ENCODE data around the gene AHCTF1. TPM values are rescaled to one million over a fixed set of nuclear protein-coding genes. Genes with fewer than 3 reads are reported as not detected.

AHCTF1 gene
- total and polyA plus RNA-seq, 2 experiments from 2014 or later: 21.7 to 49.8 TPM

GRCh38 chr1:246827396-246827795, 104.4 kb downstream of the AHCTF1 start:
- no peak overlapping the region for H3K4me3 ChIP-seq
- H2AFZ ChIP-seq: no peak overlapping the region
- peaks cover 13% of the 10 kb centered on the region for H3K36me3 ChIP-seq (ENCODE audit: insufficient read depth)
- H3K4me3 Mint-ChIP-seq: no peak overlapping the region
- no peaks in the 10 kb centered on the region for H3K27me3 ChIP-seq (ENCODE audit: insufficient read depth)
- H3K9me2 ChIP-seq (ENCODE audit: insufficient read depth): no peaks in the 10 kb centered on the region
- no peak overlapping the region for H3K27ac ChIP-seq (ENCODE audit: low read depth)
- no peaks in the 10 kb centered on the region for H3K4me1 ChIP-seq (ENCODE audit: insufficient read depth)
- no peaks in the 10 kb centered on the region for H3K79me2 ChIP-seq (replicated peaks; ENCODE audit: insufficient read depth)
- ATAC-seq (no peak), DNase-seq (ENCODE audit: low spot score) (no peak)
- peaks cover 6% of the 10 kb centered on the region for H3K27me3 Mint-ChIP-seq (ENCODE audit: insufficient read depth, low read depth, poor library complexity)
- no peak overlapping the region for H3K4me2 ChIP-seq
- no peaks in the 10 kb centered on the region for H4K20me1 ChIP-seq (replicated peaks; ENCODE audit: insufficient read depth)
- no peaks in the 10 kb centered on the region for H3K4me1 Mint-ChIP-seq
- no peak overlapping the region for H3K27ac Mint-ChIP-seq
- H3F3A ChIP-seq (replicated peaks; ENCODE audit: low read depth): no peaks in the 10 kb centered on the region
- TF ChIP-seq ZNF331 (CRISPR knock-in tag; IDR thresholded peaks at IDR 0.05; ENCODE audit: low read depth) (no peak), STAT1 (IDR thresholded peaks at IDR 0.05; ENCODE audit: unreplicated experiment) (no peak), ZNF114 (CRISPR knock-in tag; IDR thresholded peaks at IDR 0.05) (no peak), JUNB (IDR thresholded peaks at IDR 0.05; ENCODE audit: unreplicated experiment) (no peak), EZH2phosphoT487 (IDR thresholded peaks at IDR 0.05; ENCODE audit: unreplicated experiment) (no peak), CTCF (conservative IDR thresholded peaks at IDR 0.05; ENCODE audit: low read depth in 2 of 2) (no peak), ZNF462 (CRISPR knock-in tag; IDR thresholded peaks at IDR 0.05) (no peak), POLR2AphosphoS5 (IDR thresholded peaks at IDR 0.05; ENCODE audit: low read depth) (no peak), NANOG (IDR thresholded peaks at IDR 0.05; ENCODE audit: borderline replicate concordance) (no peak), CREB1 (CRISPR knock-in tag; IDR thresholded peaks at IDR 0.05; ENCODE audit: low read depth) (no peak), EZH2 (IDR thresholded peaks at IDR 0.05; ENCODE audit: low read depth, unreplicated experiment) (no peak)
- TF ChIP-seq, protein P1, sequence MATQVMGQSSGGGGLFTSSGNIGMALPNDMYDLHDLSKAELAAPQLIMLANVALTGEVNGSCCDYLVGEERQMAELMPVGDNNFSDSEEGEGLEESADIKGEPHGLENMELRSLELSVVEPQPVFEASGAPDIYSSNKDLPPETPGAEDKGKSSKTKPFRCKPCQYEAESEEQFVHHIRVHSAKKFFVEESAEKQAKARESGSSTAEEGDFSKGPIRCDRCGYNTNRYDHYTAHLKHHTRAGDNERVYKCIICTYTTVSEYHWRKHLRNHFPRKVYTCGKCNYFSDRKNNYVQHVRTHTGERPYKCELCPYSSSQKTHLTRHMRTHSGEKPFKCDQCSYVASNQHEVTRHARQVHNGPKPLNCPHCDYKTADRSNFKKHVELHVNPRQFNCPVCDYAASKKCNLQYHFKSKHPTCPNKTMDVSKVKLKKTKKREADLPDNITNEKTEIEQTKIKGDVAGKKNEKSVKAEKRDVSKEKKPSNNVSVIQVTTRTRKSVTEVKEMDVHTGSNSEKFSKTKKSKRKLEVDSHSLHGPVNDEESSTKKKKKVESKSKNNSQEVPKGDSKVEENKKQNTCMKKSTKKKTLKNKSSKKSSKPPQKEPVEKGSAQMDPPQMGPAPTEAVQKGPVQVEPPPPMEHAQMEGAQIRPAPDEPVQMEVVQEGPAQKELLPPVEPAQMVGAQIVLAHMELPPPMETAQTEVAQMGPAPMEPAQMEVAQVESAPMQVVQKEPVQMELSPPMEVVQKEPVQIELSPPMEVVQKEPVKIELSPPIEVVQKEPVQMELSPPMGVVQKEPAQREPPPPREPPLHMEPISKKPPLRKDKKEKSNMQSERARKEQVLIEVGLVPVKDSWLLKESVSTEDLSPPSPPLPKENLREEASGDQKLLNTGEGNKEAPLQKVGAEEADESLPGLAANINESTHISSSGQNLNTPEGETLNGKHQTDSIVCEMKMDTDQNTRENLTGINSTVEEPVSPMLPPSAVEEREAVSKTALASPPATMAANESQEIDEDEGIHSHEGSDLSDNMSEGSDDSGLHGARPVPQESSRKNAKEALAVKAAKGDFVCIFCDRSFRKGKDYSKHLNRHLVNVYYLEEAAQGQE (IDR thresholded peaks at IDR 0.05; ENCODE audit: unreplicated experiment): no peak
- TF ChIP-seq, protein P2, sequence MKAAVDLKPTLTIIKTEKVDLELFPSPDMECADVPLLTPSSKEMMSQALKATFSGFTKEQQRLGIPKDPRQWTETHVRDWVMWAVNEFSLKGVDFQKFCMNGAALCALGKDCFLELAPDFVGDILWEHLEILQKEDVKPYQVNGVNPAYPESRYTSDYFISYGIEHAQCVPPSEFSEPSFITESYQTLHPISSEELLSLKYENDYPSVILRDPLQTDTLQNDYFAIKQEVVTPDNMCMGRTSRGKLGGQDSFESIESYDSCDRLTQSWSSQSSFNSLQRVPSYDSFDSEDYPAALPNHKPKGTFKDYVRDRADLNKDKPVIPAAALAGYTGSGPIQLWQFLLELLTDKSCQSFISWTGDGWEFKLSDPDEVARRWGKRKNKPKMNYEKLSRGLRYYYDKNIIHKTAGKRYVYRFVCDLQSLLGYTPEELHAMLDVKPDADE (IDR thresholded peaks at IDR 0.05): no peak
- H3K36me3 Mint-ChIP-seq (ENCODE audit: low read depth): peaks cover 12% of the 10 kb centered on the region; the same call in 2 of the 3 replicates
- peaks cover 25% of the 10 kb centered on the region for H3K9me3 Mint-ChIP-seq

Measured in GM23338 (cell line).